ENCODE results near the gene TRPC4AP. TPM values are rescaled to one million over a fixed set of nuclear protein-coding genes. Genes with fewer than 3 reads are reported as not detected.

The TRPC4AP gene
- total RNA-seq, 1 donor from 2014 or later: 54.1 TPM

- intact Hi-C loops (cut with DNase I): no loop called here
- no peak overlapping the region for H3K4me3 ChIP-seq
- DNase-seq (ENCODE audit: low spot score in 2 of 2): no peak
- no peaks in the 10 kb centered on the region for H3K36me3 ChIP-seq
- H3K27me3 ChIP-seq: no peaks in the 10 kb centered on the region
- no peaks in the 10 kb centered on the region for H3K4me1 ChIP-seq
- H3K9me3 ChIP-seq: no peaks in the 10 kb centered on the region
- TF ChIP-seq, protein P1, sequence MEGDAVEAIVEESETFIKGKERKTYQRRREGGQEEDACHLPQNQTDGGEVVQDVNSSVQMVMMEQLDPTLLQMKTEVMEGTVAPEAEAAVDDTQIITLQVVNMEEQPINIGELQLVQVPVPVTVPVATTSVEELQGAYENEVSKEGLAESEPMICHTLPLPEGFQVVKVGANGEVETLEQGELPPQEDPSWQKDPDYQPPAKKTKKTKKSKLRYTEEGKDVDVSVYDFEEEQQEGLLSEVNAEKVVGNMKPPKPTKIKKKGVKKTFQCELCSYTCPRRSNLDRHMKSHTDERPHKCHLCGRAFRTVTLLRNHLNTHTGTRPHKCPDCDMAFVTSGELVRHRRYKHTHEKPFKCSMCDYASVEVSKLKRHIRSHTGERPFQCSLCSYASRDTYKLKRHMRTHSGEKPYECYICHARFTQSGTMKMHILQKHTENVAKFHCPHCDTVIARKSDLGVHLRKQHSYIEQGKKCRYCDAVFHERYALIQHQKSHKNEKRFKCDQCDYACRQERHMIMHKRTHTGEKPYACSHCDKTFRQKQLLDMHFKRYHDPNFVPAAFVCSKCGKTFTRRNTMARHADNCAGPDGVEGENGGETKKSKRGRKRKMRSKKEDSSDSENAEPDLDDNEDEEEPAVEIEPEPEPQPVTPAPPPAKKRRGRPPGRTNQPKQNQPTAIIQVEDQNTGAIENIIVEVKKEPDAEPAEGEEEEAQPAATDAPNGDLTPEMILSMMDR (IDR thresholded peaks at IDR 0.05): no peak
- no peak overlapping the region for H3K27ac ChIP-seq
These were observed 106.0 kb downstream of the TRPC4AP start for GRCh38 chr20:34986311-34987287.

DNA sequence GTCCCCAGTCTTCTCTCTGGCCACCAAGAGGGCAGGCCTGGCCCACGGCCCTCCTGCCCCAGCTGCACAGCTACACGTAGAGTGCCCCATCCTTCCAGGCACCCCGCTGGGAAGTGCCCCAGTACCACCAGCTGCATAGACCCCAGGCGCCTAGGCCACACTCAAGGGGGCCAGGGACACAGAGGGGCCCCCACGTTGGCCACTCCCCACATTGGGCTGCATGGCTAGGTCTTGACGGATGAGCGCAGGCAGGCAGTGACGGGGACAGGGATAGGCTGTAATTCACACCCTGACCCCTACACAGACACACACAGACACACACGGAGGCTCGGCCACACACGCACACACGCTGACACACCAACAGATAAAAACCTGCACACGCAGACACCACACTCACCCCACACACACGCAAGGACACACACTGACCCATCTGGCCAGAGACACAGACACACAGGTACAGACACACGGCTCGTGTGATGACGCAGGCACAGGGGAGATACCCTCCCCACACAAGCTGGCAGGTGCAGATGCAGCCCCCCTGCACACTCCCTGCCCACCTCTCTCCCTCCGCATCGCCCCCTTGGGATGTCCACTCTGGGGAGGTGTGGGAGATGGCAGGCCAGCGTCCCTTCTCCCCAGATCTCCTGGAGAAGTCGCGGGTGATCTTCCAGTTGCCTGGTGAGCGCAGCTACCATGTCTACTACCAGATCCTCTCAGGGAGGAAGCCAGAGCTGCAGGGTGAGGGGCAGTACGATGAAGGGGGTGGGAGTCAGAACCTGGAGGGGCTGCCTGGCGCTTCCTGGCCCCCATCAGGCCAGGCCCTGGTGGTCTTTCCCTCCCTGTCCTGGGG lies 106.9 kb downstream of the TRPC4AP start:
- TF ChIP-seq, protein P1 (IDR thresholded peaks at IDR 0.05): no peak
- Histone ChIP-seq H3K36me3 (no peaks in the 10 kb centered on the region), H3K4me1 (no peaks in the 10 kb centered on the region), H3K27ac (no peak overlapping the region), H3K9me3 (no peaks in the 10 kb centered on the region), H3K27me3 (no peaks in the 10 kb centered on the region), H3K4me3 (no peak overlapping the region)
- no peak for DNase-seq (ENCODE audit: low spot score in 2 of 2)
- intact Hi-C loops (cut with DNase I): no loop called here

- intact Hi-C loops (cut with DNase I): no loop called here
- Histone ChIP-seq H3K27me3 (no peaks in the 10 kb centered on the region), H3K36me3 (no peaks in the 10 kb centered on the region), H3K4me1 (no peaks in the 10 kb centered on the region), H3K4me3 (no peak overlapping the region), H3K9me3 (no peaks in the 10 kb centered on the region), H3K27ac (no peak overlapping the region)
- DNase-seq (ENCODE audit: low spot score in 2 of 2): no peak
- TF ChIP-seq, protein P1 (IDR thresholded peaks at IDR 0.05): no peak
These were observed 107.8 kb downstream of the TRPC4AP start for GRCh38 chr20:34984756-34985261.

DNA sequence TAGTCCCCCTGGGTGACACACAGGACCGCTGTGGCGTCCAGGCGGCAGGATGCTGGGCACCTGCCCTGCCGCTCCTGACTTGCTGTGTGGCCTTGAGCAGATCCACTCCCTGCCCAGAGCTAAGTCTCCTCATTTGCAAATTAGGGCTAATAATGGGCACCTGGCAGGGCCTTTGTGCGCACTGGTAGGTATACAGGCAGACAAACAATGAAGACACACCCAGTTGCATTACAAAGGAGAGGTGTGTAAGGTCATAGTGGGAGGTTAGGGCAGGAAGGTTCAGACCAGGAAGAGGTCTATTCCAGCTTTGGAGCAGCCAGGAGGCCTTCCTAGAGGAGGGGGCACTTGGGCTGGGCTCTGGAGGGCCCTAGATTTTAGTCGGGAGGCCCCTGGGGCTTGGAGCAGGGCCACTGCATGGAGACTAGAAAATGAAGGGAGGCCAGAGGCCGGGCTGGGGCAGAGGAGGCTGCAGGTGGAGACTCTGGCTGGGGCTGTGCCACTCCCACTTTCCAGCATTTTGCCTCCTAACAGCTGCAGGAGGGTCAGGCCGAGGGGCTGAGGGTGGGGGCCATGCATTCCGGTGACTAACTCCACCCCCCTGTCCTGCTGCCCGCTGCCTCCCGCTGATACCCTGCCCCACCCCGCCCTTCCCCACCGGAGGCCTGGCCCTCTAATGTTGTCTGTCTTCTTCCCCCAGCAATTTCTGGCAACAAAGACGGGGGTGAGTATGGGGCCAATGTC lies 108.4 kb downstream of the TRPC4AP start:
- H3K27me3 ChIP-seq: no peaks in the 10 kb centered on the region
- no peaks in the 10 kb centered on the region for H3K36me3 ChIP-seq
- TF ChIP-seq, protein P1 (IDR thresholded peaks at IDR 0.05): no peak
- H3K4me3 ChIP-seq: no peak overlapping the region
- intact Hi-C loops (cut with DNase I): no loop called here
- DNase-seq (ENCODE audit: low spot score in 2 of 2): no peak
- H3K27ac ChIP-seq: no peak overlapping the region
- H3K4me1 ChIP-seq: no peaks in the 10 kb centered on the region
- H3K9me3 ChIP-seq: no peaks in the 10 kb centered on the region

All from ascending aorta (tissue), 2 donors.